HG02678 (cell line): ENCODE data around the gene SRSF2.
A peak's percentile ranks its signal among the peaks of the same experiment; 100 is the strongest.
"Not testable (repeated sequence)": the region's sequence is repeated elsewhere in the genome, so short reads cannot be mapped to it uniquely, and the experiment has no call there.

Experiments used
- ATAC-seq: cut with Tn5 transposase; IDR thresholded peaks from one replicate; pipeline ENCODE4 v1.9.1; 2021; ENCODE audit warnings: mild to moderate bottlenecking, moderate library complexity; ENCODE audit not compliant: unreplicated experiment

The SRSF2 gene

GRCh38 chr17:76737082-76737675 lies at the start of gene SRSF2:
Gene SRSF2 (minus strand): TSS chr17:76737331. CDS start chr17:76737160, 171 bp downstream.
- peak; percentile 67 for ATAC-seq

- no peak for ATAC-seq
Observed at GRCh38 chr17:76784926-76785325, 47.8 kb upstream of the SRSF2 start.

- no peak for ATAC-seq
Observed at GRCh38 chr17:76783146-76783545, 46.0 kb upstream of the SRSF2 start.

GRCh38 chr17:76781056-76781982 lies 44.2 kb upstream of the SRSF2 start:
- ATAC-seq, result no peak

GRCh38 chr17:76775021-76775600 lies 38.0 kb upstream of the SRSF2 start:
- ATAC-seq, result no peak

GRCh38 chr17:76772842-76773525 lies 35.9 kb upstream of the SRSF2 start:
- no peak for ATAC-seq

- ATAC-seq, result no peak
Observed at GRCh38 chr17:76758570-76758969, 21.4 kb upstream of the SRSF2 start.

GRCh38 chr17:76757256-76757655 lies 20.1 kb upstream of the SRSF2 start:
- ATAC-seq, result no peak

GRCh38 chr17:76755285-76755684 lies 18.2 kb upstream of the SRSF2 start:
- no peak for ATAC-seq

GRCh38 chr17:76753061-76753961 lies 16.2 kb upstream of the SRSF2 start:
- no peak for ATAC-seq

GRCh38 chr17:76752006-76752405 lies 14.9 kb upstream of the SRSF2 start:
- ATAC-seq, result no peak

GRCh38 chr17:76751416-76751993 lies 14.4 kb upstream of the SRSF2 start:
- ATAC-seq, result no peak

- no peak for ATAC-seq
Observed at GRCh38 chr17:76748657-76749056, 11.5 kb upstream of the SRSF2 start.

- ATAC-seq, result no peak
Observed at GRCh38 chr17:76747716-76748363, 10.7 kb upstream of the SRSF2 start.

GRCh38 chr17:76745785-76746184 lies 8.7 kb upstream of the SRSF2 start:
- ATAC-seq, result not testable (repeated sequence)

GRCh38 chr17:76744747-76745146 lies 7.6 kb upstream of the SRSF2 start:
- ATAC-seq, result no peak

- ATAC-seq, result no peak
Observed at GRCh38 chr17:76742958-76743357, 5.8 kb upstream of the SRSF2 start.

GRCh38 chr17:76740329-76741118 lies 3.4 kb upstream of the SRSF2 start:
- ATAC-seq, result no peak
